Colonic mucosa (tissue), 4 donors: Measurements from ENCODE around the gene WDR86. TPM values are rescaled to one million over a fixed set of nuclear protein-coding genes. Genes with fewer than 3 reads are reported as not detected.

Experiments used
- DNase-seq: peaks from one replicate; pipeline ENCODE4 v3.0.0-alpha.2; 2020
- H3K27ac ChIP-seq: fragments of 200-600 bp; one replicate; pipeline ENCODE4 v1.8.0; 2021
- H3K27me3 ChIP-seq: fragments of 200-600 bp; one replicate; pipeline ENCODE4 v1.8.0; 2021
- H3K36me3 ChIP-seq: fragments of 200-600 bp; one replicate; pipeline ENCODE4 v1.8.0; 2021
- H3K4me1 ChIP-seq: fragments of 200-600 bp; one replicate; pipeline ENCODE4 v1.8.0; 2021; ENCODE audit warnings: mild to moderate bottlenecking
- H3K4me3 ChIP-seq: fragments of 200-600 bp; one replicate; pipeline ENCODE4 v1.8.0; 2021
- H3K9ac ChIP-seq, 2 donors: one replicate each; pipeline ENCODE4 v1.7.0; 2013; ENCODE audit warnings: control low read depth in 2 of 2, low read depth in 2 of 2, low read length in 2 of 2
- H3K9me3 ChIP-seq: fragments of 200-600 bp; one replicate; pipeline ENCODE4 v1.8.0; 2021
- intact Hi-C: fragments of 100-400 bp; cut with DNase I; formaldehyde crosslinking; loops from one replicate; pipeline ENCODE4 v1.14.1; 2022
- total RNA-seq, 2 donors: library from RNA; stranded (reverse); fragmentation: NEBNext Ultra II Directional in 1 of 2; extraction: Animal tissue kit (Norgen Biotek cat#: 25700) in 1 of 2; gene quantifications; one replicate each; pipeline ENCODE4 v1.2.1, GENCODE V29; 2021
- TF ChIP-seq, protein P1 (sequence below): fragments of 200-600 bp; IDR thresholded peaks from one replicate; pipeline ENCODE4 v1.8.0; 2022; ENCODE audit warnings: antibody characterized with exemption, mild to moderate bottlenecking
- donor health status: healthy.
- donor health status: DM: no; HTN: no; CAD: no.
- donor health status: DM: no; HTN: no; CAD: no.

The WDR86 gene
- total RNA-seq, 2 donors from 2014 or later = 1.2 TPM; not detected in 1

DNA sequence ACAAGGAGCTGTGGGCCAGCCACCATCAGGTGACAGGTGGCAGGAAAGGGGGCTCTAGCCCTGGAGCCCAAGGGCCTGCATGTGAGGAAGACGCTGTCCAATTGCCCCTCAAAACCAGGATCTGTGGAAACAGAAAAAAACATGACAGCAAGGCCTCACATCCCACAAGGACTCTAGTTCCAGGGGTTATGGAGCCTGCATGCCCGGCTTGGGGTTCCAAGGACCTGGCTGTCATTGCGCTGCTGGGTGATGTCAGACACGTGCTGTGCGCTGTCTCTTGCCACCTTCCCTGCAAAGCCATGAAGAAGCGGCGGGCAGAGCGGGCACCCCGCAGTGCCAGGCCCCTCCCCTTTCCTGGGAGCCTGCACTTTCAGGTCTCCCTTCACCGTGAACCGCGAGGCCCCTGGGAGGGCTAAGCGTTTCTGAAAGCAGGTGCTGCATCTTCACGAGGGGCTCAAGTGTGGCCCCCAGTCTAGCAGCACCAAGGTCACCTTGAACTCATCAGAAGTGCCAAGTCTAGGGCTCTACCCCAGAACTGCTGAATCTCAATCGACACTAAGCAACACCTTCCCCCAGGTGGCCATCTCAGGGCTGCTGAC lies 45.2 kb upstream of the WDR86 start:
- H3K9ac ChIP-seq = no peak overlapping the region
- DNase-seq = peak; percentile 9
- H3K27ac ChIP-seq = no peak overlapping the region
- H3K27me3 ChIP-seq = no peaks in the 10 kb centered on the region
- TF ChIP-seq, protein P1, sequence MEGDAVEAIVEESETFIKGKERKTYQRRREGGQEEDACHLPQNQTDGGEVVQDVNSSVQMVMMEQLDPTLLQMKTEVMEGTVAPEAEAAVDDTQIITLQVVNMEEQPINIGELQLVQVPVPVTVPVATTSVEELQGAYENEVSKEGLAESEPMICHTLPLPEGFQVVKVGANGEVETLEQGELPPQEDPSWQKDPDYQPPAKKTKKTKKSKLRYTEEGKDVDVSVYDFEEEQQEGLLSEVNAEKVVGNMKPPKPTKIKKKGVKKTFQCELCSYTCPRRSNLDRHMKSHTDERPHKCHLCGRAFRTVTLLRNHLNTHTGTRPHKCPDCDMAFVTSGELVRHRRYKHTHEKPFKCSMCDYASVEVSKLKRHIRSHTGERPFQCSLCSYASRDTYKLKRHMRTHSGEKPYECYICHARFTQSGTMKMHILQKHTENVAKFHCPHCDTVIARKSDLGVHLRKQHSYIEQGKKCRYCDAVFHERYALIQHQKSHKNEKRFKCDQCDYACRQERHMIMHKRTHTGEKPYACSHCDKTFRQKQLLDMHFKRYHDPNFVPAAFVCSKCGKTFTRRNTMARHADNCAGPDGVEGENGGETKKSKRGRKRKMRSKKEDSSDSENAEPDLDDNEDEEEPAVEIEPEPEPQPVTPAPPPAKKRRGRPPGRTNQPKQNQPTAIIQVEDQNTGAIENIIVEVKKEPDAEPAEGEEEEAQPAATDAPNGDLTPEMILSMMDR = no peak
- peaks cover 5% of the 10 kb centered on the region for H3K4me1 ChIP-seq
- no peak overlapping the region for H3K4me3 ChIP-seq
- intact Hi-C loops = no loop called here
- no peaks in the 10 kb centered on the region for H3K9me3 ChIP-seq
- no peaks in the 10 kb centered on the region for H3K36me3 ChIP-seq

DNA sequence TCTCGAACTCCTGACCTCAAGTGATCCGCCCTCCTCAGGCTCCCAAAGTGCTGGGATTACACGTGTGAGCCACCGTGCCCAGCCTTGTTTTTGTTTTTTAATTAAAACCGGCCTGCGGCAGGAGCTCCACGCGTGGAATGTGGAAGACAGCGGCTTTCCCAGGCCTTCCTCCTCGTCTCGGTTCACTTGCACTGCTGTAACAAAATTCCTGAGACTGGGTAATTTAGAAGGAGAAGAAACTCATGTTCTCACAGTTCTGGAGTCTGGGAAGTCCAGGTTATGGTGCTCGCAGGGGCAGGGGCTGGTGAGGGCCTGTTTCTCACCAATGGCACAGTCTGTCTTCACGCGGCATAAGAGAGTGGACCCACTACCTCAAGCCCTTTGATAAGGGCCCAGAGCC lies 44.5 kb upstream of the WDR86 start:
- H3K4me3 ChIP-seq = no peak overlapping the region
- H3K4me1 ChIP-seq = peaks cover under 1% of the 10 kb centered on the region
- no peak for DNase-seq
- H3K27me3 ChIP-seq = no peaks in the 10 kb centered on the region
- intact Hi-C loops = no loop called here
- TF ChIP-seq, protein P1 = no peak
- H3K9me3 ChIP-seq = no peaks in the 10 kb centered on the region
- no peaks in the 10 kb centered on the region for H3K36me3 ChIP-seq
- no peak overlapping the region for H3K9ac ChIP-seq
- no peak overlapping the region for H3K27ac ChIP-seq

DNA sequence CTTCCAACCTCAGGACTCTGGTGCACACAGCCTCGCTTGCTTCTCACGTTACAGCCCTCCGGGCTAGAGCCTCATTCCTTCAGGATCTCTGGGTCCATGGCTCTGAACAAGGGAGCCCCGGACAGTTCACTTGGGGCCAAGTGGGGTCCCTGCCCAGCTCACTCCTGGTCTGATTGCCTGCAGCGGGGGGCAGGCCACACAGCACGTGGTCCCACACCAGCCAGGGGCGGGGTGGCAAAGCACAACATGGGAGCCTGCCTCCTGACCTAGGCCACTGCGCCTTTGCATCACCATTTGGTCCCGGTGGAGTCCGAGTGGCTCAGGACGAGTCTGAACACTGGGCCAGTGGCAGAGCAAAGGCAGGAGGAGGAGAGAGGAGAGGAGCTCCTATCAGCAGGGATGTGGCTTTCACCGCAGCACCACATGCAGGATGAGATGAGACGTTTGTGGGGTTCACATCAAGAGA lies 43.5 kb upstream of the WDR86 start:
- Histone ChIP-seq H3K27me3 (no peaks in the 10 kb centered on the region), H3K4me1 (peaks cover under 1% of the 10 kb centered on the region), H3K27ac (no peak overlapping the region), H3K36me3 (no peaks in the 10 kb centered on the region), H3K9me3 (no peaks in the 10 kb centered on the region), H3K9ac (no peak overlapping the region), H3K4me3 (no peak overlapping the region)
- DNase-seq = no peak
- TF ChIP-seq, protein P1 = no peak
- intact Hi-C loops = no loop called here

DNA sequence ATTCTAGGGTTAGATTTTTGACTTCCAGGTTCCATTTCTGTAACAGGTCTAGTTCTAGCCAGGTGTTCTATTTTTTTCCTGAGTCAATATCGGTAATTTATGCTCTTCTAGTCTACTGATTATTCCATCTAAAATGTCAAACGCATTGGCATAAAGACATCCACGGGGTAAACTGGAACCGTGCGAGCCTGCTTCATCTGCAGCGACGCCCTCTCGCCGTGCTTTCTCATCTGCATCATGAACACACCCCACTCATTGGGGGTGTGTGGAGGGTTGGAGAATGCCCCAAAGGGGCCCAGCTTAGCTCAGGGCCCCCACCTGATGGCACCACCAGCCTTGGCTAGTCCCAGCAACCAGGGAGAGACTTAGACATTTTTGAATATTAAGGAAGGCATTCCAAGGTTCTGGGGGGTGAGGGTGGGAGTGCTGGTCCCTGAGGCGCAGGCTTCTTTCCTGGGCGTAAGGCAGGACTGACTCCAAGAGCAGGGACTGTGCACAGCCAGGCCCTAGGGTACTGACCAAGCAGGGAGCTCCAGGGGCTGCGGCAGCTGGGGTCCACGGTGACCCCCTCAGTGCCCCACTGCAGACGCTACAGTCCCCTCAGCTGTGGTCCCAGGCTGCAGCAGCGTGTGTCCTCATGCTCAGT lies 43.0 kb upstream of the WDR86 start:
- intact Hi-C loops = no loop called here

DNA sequence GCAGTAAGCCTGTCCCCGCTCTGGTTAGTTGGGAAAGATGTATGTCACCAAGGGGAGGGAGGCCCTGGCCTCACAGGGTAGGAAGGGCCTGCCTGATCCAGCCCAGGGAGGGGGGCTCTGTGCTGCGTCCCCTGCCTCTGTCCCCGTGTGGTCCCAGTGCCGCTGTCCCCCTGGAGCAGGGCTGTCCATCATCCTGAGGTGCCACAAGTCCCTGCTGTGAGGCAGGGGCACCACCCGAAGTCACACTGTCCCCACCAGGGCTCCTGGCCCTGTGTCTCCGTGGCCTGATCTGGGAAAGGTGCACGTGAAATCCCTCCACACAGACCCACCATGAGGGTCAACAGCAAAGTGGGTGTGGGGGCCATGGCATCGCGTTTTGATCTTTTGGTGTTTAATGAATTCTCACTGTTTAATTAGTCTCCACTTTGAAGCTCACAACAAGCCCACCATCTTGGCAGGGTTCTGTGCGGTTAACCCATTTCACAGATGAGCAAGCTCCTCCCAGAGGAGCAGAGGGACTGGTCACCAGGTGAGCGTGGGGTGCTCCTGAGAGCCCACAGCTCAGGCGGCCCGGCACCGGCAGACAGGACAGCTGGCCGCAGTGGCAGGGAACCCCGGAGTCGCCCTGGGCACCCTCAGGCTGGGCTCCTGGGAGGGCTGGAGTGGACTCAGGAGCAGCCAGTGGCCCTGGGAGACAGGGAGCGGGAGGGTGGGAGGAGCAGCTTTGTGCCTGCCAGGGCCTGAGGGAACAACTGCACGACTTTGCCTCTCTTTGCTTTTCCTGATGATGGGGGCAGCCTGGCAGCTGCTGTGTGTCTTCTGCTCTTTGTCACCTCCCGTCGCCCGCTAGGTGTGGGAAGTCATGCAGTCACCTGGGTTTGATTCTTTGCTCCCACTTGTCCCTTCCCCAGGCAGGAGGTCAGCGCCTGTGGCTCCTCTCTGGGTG lies 42.1 kb upstream of the WDR86 start:
- H3K4me3 ChIP-seq = no peak overlapping the region
- no peaks in the 10 kb centered on the region for H3K36me3 ChIP-seq
- H3K9ac ChIP-seq = no peak overlapping the region
- TF ChIP-seq, protein P1 = no peak
- no peak overlapping the region for H3K27ac ChIP-seq
- intact Hi-C loops = no loop called here
- no peaks in the 10 kb centered on the region for H3K27me3 ChIP-seq
- DNase-seq = no peak
- H3K9me3 ChIP-seq = no peaks in the 10 kb centered on the region
- H3K4me1 ChIP-seq = peaks cover 3% of the 10 kb centered on the region

More for the DNA sequence above, 43.0 kb upstream of the WDR86 start:
- TF ChIP-seq, protein P1 = no peak
- Histone ChIP-seq H3K9ac (no peak overlapping the region), H3K9me3 (no peaks in the 10 kb centered on the region), H3K27me3 (no peaks in the 10 kb centered on the region), H3K4me3 (no peak overlapping the region), H3K4me1 (peaks cover 3% of the 10 kb centered on the region), H3K36me3 (no peaks in the 10 kb centered on the region), H3K27ac (no peak overlapping the region)
- DNase-seq = no peak
